Measurements from ENCODE around the gene NPTXR. TPM values are rescaled to one million over a fixed set of nuclear protein-coding genes. Genes with fewer than 3 reads are reported as not detected.

Gene NPTXR
- total RNA-seq: 2.6 and 3.0 TPM in 2 replicates

DNA sequence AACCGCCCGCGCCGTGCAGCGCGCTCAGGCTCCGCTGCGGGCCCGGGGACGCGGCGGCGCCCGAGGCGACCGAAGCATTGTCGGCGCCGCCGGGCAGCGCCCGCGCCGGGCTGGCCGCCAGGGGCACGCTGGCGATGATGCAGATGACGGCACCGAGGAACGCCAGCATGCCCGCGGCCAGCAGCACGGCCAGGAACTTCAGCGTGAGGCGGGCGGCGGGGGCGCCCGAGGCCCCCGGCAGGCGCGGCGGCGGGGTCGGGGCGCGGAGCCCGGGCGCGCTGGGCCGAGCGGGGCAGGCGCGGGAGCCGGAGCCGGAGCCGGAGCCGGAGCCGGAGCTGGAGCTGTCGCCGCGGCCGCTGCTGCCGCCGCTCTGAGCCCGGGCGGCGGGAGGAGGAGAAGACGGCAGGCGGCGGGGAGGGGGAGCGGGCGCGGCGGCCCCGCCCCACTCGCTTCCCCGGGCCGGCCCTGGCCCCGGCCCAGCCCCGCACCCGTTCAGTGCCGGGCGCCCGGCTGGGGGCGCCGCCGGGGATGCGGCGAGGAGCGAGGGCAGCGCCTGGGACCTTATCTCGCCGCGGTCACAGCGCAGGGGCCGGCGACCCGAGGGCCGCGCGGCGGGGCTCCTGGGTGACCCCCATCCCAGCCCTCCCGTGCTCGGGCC, at the start of gene NPTXR:
Gene NPTXR, minus strand, starts transcription at position 372 of the 658 bp plus-strand sequence.

DNA sequence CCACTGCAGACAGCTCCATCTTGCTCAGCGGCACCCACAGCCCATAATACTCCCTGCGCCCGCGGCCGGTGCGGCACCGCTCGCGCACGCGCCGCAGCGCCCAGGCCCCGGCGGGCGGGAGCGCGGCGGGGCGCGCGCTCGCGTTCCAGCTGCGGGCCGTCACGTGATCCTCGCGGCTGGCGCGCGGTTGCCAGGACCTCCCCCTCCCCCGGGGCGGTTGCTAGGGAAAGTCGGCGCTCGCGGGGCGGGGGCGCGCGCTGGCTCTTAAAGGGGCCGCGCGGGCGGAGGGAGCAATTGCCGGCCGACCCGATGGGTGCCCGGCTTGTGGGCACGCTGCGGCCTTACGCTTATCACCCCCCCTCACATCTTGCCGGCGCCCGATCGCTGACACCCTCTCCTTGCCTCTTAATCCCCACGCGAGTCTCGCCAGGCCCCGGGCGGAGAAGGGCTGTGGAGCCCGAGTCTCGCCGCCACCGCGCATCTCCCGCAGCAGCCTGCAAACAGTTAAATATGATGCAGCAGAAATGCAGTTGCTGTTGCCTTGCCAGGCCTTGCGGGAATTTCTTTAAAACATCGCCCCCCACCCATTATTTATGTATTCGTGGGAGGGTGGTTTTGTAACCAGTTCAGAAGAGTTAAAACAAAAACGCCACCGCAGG, 28.5 kb upstream of the NPTXR start, which contains the start of gene CBX6:
Gene CBX6, minus strand, starts transcription at position 45 of the 659 bp plus-strand sequence. Its CDS starts 26 bp downstream, at position 19.

DNA sequence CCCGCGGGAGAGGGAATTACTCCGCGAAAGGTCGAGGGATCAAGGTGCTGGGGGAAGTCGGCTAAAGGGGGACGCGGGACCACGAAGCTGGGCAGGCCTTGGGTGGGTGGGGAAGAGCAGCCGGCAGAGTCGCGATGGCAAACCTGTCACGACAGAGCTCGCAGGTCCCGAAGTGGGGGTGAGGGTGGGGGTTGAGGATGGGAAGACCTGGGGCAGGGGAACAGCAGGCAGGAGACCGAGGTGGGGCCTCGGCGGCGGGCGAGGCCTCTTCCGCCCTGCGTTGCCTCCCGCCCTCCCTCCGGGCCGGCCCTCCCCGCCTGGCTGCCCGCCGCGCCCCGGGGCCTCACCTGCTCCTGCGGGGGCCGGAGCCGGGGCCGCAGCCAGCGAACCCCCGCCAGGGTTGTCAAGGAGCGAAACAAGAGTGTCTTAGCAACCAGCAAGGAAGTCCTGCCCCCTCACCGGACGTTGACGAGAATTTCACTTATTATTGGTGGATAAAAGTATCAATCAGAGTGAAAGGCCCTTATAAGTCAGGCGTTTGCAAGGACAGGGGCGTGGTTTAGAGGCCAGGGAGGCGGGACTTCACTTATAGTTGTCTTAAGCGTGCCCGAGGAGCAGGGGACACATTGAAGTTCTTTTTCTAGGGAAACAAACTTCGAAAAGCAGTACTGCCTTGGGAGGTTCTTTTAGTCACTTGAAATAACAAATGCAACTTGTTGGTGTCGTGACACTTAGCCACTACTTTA, 49.9 kb downstream of the NPTXR start, which contains the start of gene DNAL4:
Gene DNAL4, minus strand, starts transcription at position 423 of the 746 bp plus-strand sequence. CDS start 11,412 bp downstream, outside the sequence.

Other genes starting within 250 kb of the NPTXR start
- gene FAM227A, start 187.6 kb downstream of the NPTXR start, total RNA-seq: 3.1 and 3.3 TPM in 2 replicates
- gene CBY1, start 187.4 kb downstream of the NPTXR start, total RNA-seq: 16.1 and 19.7 TPM in 2 replicates
- gene TOMM22, start 162.1 kb downstream of the NPTXR start, total RNA-seq: 70.9 and 76.4 TPM in 2 replicates
- 56.5 and 66.5 TPM in 2 replicates for gene JOSD1, start 143.1 kb downstream of the NPTXR start, total RNA-seq
- 19.1 and 23.5 TPM in 2 replicates for gene GTPBP1, start 138.1 kb downstream of the NPTXR start, total RNA-seq
- 69.3 and 82.7 TPM in 2 replicates for gene SUN2, start 88.0 kb downstream of the NPTXR start, total RNA-seq
- 12.0 and 13.1 TPM in 2 replicates for gene DNAL4, start 49.9 kb downstream of the NPTXR start, total RNA-seq
- gene CBX6, start 28.2 kb upstream of the NPTXR start, total RNA-seq: 65.7 and 71.5 TPM in 2 replicates
- not detected in 2 replicates for gene APOBEC3A, start 113.6 kb upstream of the NPTXR start, total RNA-seq
- 3.1 and 5.1 TPM in 2 replicates for gene APOBEC3B, start 138.3 kb upstream of the NPTXR start, total RNA-seq
- gene APOBEC3C, start 170.2 kb upstream of the NPTXR start, total RNA-seq: 16.5 and 18.6 TPM in 2 replicates
- gene APOBEC3D, start 177.1 kb upstream of the NPTXR start, total RNA-seq: 1.4 and 2.1 TPM in 2 replicates
- gene APOBEC3F, start 196.8 kb upstream of the NPTXR start, total RNA-seq: 4.1 and 7.8 TPM in 2 replicates
- gene APOBEC3G, start 233.2 kb upstream of the NPTXR start, total RNA-seq: 20.0 and 22.2 TPM in 2 replicates

Measured in articular chondrocyte of knee joint (primary cell).